ENCODE data around the gene GPR162.

The GPR162 gene

DNA sequence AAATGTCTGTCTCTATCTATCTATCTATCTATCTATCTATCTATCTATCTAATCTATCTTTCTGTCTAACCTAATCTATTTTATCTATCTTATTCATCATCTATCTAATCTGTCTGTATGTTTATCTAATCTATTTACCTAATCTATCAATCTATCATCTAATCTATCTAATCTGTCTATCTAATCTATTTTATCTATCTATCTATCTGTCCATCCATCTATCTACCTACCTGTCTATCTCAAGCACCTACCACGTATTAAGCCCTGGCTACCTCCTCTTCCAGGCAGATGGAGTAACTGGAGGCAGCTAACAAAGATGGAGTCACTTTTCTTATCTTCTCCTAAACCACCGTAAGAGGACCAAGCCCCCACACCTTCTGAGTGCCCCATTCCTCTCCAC, 26.5 kb upstream of the GPR162 start:
- TF ChIP-seq, protein P1, sequence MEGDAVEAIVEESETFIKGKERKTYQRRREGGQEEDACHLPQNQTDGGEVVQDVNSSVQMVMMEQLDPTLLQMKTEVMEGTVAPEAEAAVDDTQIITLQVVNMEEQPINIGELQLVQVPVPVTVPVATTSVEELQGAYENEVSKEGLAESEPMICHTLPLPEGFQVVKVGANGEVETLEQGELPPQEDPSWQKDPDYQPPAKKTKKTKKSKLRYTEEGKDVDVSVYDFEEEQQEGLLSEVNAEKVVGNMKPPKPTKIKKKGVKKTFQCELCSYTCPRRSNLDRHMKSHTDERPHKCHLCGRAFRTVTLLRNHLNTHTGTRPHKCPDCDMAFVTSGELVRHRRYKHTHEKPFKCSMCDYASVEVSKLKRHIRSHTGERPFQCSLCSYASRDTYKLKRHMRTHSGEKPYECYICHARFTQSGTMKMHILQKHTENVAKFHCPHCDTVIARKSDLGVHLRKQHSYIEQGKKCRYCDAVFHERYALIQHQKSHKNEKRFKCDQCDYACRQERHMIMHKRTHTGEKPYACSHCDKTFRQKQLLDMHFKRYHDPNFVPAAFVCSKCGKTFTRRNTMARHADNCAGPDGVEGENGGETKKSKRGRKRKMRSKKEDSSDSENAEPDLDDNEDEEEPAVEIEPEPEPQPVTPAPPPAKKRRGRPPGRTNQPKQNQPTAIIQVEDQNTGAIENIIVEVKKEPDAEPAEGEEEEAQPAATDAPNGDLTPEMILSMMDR (conservative IDR thresholded peaks at IDR 0.05; ENCODE audit: control insufficient read depth, insufficient read depth, low read depth, low read length), result no peak
- H3K4me3 ChIP-seq (ENCODE audit: control insufficient read depth, low read depth, low read length), result no peak overlapping the region
- DNase-seq (ENCODE audit: low read depth), result no peak

DNA sequence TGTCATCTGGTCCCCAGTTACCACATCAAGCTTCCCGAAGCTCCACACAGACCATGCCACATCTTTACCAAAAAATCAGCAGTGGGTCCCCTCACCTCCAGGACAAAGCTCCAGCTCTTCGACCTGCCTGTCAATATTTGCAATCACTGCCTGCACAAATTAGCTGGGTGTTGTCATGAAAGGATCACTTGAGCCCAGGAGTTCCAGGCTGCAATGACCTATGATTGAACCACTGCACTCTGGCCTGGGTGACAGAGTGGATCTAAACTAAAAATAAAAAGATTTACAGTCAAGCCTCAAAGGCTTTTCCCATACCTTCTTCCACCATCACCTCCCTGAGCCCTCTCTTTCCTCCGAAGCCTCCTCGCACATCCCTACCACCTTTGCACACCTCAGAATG, 25.0 kb upstream of the GPR162 start:
- DNase-seq (ENCODE audit: low read depth), result no peak
- TF ChIP-seq, protein P1 (conservative IDR thresholded peaks at IDR 0.05; ENCODE audit: control insufficient read depth, insufficient read depth, low read depth, low read length), result no peak
- H3K4me3 ChIP-seq (ENCODE audit: control insufficient read depth, low read depth, low read length), result no peak overlapping the region

DNA sequence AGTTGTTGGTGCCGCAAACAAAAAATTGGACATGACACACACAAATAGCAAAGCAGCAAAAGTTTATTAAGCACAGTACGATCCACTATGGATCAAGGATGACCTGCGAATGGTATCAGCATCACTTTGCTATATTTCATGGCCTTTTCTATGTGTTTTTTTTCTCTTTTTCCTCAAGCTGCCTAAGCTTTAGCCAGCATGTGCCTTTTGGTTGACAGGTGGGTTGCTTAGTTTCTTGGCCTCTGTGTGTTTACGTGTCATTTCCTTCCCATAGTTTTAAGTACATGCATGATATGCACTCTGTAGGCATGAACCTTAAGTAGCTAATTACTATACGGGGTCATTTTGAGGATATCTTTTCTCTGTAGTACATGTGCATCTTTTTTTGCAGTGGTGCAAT, 22.5 kb upstream of the GPR162 start:
- no peak overlapping the region for H3K4me3 ChIP-seq (ENCODE audit: control insufficient read depth, low read depth, low read length)
- TF ChIP-seq, protein P1 (conservative IDR thresholded peaks at IDR 0.05; ENCODE audit: control insufficient read depth, insufficient read depth, low read depth, low read length), result no peak
- DNase-seq (ENCODE audit: low read depth), result no peak

DNA sequence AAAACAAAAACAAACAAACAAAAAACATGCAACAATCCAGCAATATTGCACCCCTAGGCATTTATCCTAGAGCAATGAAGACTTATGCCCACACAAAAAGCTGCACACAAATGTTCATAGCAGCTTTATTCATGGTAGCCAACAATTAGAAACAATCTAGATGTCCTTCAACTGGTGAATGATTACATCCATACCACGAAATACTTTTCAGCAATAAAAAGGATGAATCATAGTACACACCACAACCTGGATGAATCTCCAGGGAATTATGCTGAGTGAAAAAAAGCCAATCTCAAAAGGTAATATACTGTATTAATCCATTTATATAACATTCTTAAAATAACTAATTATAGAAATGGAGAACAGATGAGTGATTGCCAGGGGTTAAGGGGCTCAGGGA, 14.5 kb upstream of the GPR162 start:
- DNase-seq (ENCODE audit: low read depth), result peak; percentile 26
- TF ChIP-seq, protein P1 (conservative IDR thresholded peaks at IDR 0.05; ENCODE audit: control insufficient read depth, insufficient read depth, low read depth, low read length), result no peak
- H3K4me3 ChIP-seq (ENCODE audit: control insufficient read depth, low read depth, low read length), result no peak overlapping the region

DNA sequence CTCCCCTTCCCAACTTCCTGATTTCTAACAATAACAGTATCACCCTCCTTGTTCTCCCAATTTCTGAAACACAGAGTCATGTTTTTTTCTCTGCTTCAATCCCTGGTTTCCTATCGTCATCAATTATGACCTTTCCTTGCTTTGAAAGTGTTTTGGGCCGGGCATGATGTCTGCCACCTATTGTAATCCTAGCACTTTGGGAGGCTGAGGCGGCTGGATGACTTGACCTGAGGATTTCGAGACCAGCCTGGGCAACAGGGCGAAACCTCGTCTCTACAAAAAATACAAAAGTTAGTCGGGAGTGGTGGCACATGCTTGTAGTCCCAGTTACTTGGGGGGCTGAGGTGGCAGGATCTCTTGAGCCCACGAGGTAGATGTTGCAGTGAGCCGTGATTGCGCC, 12.6 kb upstream of the GPR162 start:
- no peak overlapping the region for H3K4me3 ChIP-seq (ENCODE audit: control insufficient read depth, low read depth, low read length)
- DNase-seq (ENCODE audit: low read depth), result no peak
- TF ChIP-seq, protein P1 (conservative IDR thresholded peaks at IDR 0.05; ENCODE audit: control insufficient read depth, insufficient read depth, low read depth, low read length), result no peak

DNA sequence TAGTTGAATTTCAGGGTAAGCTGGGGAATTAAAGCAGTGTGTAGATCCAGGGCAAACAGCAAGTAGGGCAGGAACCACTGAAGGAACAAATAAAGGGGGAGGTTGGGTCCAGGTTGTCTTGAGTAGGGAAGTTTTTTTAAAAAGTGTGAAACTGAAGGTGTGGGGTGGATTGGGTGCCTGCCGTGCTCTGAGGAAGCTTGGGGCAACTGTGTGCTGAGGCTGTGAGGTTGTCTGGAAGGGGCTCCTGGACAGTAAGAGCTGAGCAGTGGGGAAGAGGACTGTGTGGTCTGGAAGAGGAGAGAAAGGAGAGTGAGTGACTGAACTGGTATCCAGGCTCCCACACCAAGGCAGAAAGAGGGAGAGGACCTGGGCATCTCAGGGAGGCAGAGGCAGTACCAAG, 10.9 kb upstream of the GPR162 start:
- DNase-seq (ENCODE audit: low read depth), result no peak
- H3K4me3 ChIP-seq (ENCODE audit: control insufficient read depth, low read depth, low read length), result no peak overlapping the region
- TF ChIP-seq, protein P1 (conservative IDR thresholded peaks at IDR 0.05; ENCODE audit: control insufficient read depth, insufficient read depth, low read depth, low read length), result no peak

DNA sequence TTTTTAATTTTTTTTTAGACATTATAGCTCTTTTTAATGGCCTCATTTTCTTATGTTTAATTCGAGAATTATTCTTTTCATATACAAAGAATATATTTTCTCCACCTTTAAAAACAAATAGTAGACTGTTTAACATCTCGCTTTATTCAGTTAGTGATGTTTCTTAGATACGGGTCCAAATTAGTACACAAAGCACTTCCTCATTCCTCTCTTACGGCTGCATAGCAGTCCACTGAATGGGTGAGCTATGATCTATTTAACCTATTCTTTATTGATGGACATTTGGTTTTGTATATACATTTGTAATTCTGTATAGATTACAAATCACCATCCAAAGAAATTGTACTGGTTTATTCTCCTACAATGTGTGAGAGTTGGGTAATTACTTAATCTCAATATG, 8.3 kb upstream of the GPR162 start:
- TF ChIP-seq, protein P1 (conservative IDR thresholded peaks at IDR 0.05; ENCODE audit: control insufficient read depth, insufficient read depth, low read depth, low read length), result no peak
- no peak overlapping the region for H3K4me3 ChIP-seq (ENCODE audit: control insufficient read depth, low read depth, low read length)
- DNase-seq (ENCODE audit: low read depth), result no peak

Data from fibroblast of mammary gland (primary cell).